Neuronal stem cell (in vitro differentiated cells): ENCODE data around the gene ELF5.
A peak's percentile ranks its signal among the peaks of the same experiment; 100 is the strongest.

Experiments used
- DNase-seq: peaks from one replicate; pipeline ENCODE4 v3.0.0-alpha.2; 2013; ENCODE audit warnings: low spot score
- H2AFZ ChIP-seq: one replicate; pipeline ENCODE4 v1.6.1; 2013; ENCODE audit warnings: mild to moderate bottlenecking, low read length, inconsistent platforms
- H2AK5ac ChIP-seq: 2 replicates; pipeline ENCODE4 v1.6.1; 2013; ENCODE audit warnings: low read depth, mild to moderate bottlenecking, inconsistent platforms, low read length, moderate library complexity, mixed read lengths
- H2BK120ac ChIP-seq: 2 replicates; pipeline ENCODE4 v1.6.1; 2013; ENCODE audit warnings: low read depth, mild to moderate bottlenecking, inconsistent platforms, low read length, moderate library complexity, mixed read lengths
- H2BK12ac ChIP-seq: one replicate; pipeline ENCODE4 v1.6.1; 2013; ENCODE audit warnings: low read length, inconsistent platforms
- H2BK15ac ChIP-seq: 2 replicates; pipeline ENCODE4 v1.6.1; 2013; ENCODE audit warnings: mild to moderate bottlenecking, low read length, inconsistent platforms, mixed read lengths
- H2BK5ac ChIP-seq: one replicate; pipeline ENCODE4 v1.6.1; 2013; ENCODE audit warnings: inconsistent platforms, mild to moderate bottlenecking, low read length, moderate library complexity
- H3K14ac ChIP-seq: one replicate; pipeline ENCODE4 v1.6.1; 2013; ENCODE audit warnings: low read length, inconsistent platforms
- H3K18ac ChIP-seq: 2 replicates; pipeline ENCODE4 v1.6.1; 2013; ENCODE audit warnings: low read length, inconsistent platforms
- H3K23ac ChIP-seq: 2 replicates; pipeline ENCODE4 v1.6.1; 2013; ENCODE audit warnings: low read depth, mild to moderate bottlenecking, mixed read lengths, low read length, inconsistent platforms; ENCODE audit not compliant: poor library complexity
- H3K27ac ChIP-seq: replicated peaks from 3 replicates; pipeline ENCODE4 v1.5.1; 2013; ENCODE audit warnings: low read length, inconsistent platforms
- H3K27me3 ChIP-seq, 3 experiments: 2 replicates each; pipeline ENCODE4 v1.6.1; 2013; ENCODE audit warnings: low read length in 3 of 3, mild to moderate bottlenecking in 2 of 3, inconsistent platforms in 1 of 3, low read depth in 1 of 3, mixed read lengths in 1 of 3, moderate library complexity in 1 of 3; ENCODE audit not compliant: control insufficient read depth in 3 of 3, insufficient read depth in 3 of 3
- H3K36me3 ChIP-seq, 2 donors: replicated peaks in 1 of 2; 2 replicates each; pipeline ENCODE4 v1.6.1; 2013; ENCODE audit warnings: low read length in 2 of 2; ENCODE audit not compliant: control insufficient read depth in 2 of 2, insufficient read depth in 2 of 2
- H3K4ac ChIP-seq: 2 replicates; pipeline ENCODE4 v1.6.1; 2013; ENCODE audit warnings: inconsistent platforms, mild to moderate bottlenecking, low read length, moderate library complexity
- H3K4me1 ChIP-seq, 2 donors: 1 replicate in 1 of 2; 2 replicates in 1 of 2; pipeline ENCODE4 v1.6.1; 2013; ENCODE audit warnings: low read length in 2 of 2, low read depth in 1 of 2; ENCODE audit not compliant: control insufficient read depth in 2 of 2, insufficient read depth in 1 of 2
- H3K4me2 ChIP-seq: one replicate; pipeline ENCODE4 v1.6.1; 2013; ENCODE audit warnings: mild to moderate bottlenecking, low read length, inconsistent platforms; ENCODE audit not compliant: insufficient read depth, poor library complexity, severe bottlenecking
- H3K4me3 ChIP-seq, 2 donors: 2 replicates each; pipeline ENCODE4 v1.5.1; 2013; ENCODE audit warnings: low read length in 2 of 2, mild to moderate bottlenecking in 2 of 2, inconsistent platforms in 1 of 2, moderate library complexity in 1 of 2
- H3K79me1 ChIP-seq: one replicate; pipeline ENCODE4 v1.6.1; 2013; ENCODE audit warnings: low read depth, mild to moderate bottlenecking, inconsistent platforms, low read length, moderate library complexity
- H3K9ac ChIP-seq: one replicate; pipeline ENCODE4 v1.6.1; 2013; ENCODE audit warnings: mild to moderate bottlenecking, low read depth, low read length, inconsistent platforms; ENCODE audit not compliant: poor library complexity
- H3K9me3 ChIP-seq, 2 donors: replicated peaks in 1 of 2; 2 replicates each; pipeline versions ENCODE3 to v1.6.1; 2013; ENCODE audit warnings: low read length in 2 of 2, mild to moderate bottlenecking in 2 of 2, inconsistent platforms in 1 of 2, low read depth in 1 of 2, mixed read lengths in 1 of 2, moderate library complexity in 1 of 2; ENCODE audit not compliant: control insufficient read depth in 2 of 2, insufficient read depth in 1 of 2
- H4K8ac ChIP-seq: one replicate; pipeline ENCODE4 v1.6.1; 2013; ENCODE audit warnings: low read depth, mild to moderate bottlenecking, inconsistent platforms, low read length, moderate library complexity
- H4K91ac ChIP-seq: one replicate; pipeline ENCODE4 v1.6.1; 2013; ENCODE audit warnings: low read length, low read depth, mild to moderate bottlenecking, inconsistent platforms; ENCODE audit not compliant: poor library complexity
- WGBS, 2 donors: extraction: QIAGEN DNeasy Blood & Tissue Kit; methylation state at CpG; one replicate each; pipeline ENCODE4 v1.1.7; 2013; ENCODE audit warnings: missing lambda C conversion rate in 2 of 2, mixed read lengths in 1 of 2; ENCODE audit not compliant: insufficient read length in 2 of 2, insufficient replicate concordance in 1 of 2; ENCODE audit errors: extremely low coverage in 2 of 2; 5-methylcytosine and 5-hydroxymethylcytosine counted together

The ELF5 gene

GRCh38 chr11:34512840-34513681, 533 bp downstream of the ELF5 start:
- Histone ChIP-seq H3K4me3 (no peak overlapping the region), H3K9me3 (no peaks in the 10 kb centered on the region), H2BK120ac (peak overlapping the region; percentile 27), H2AK5ac (peak overlapping the region; percentile 9), H3K4me2 (no peak overlapping the region), H2BK15ac (peak overlapping the region; percentile 78), H2BK5ac (no peak overlapping the region), H3K14ac (no peak overlapping the region), H3K18ac (peak overlapping the region; percentile 83), H3K4ac (no peak overlapping the region), H3K36me3 (no peaks in the 10 kb centered on the region), H3K9ac (no peak overlapping the region), H3K23ac (no peak overlapping the region), H4K91ac (no peak overlapping the region), H4K8ac (peak overlapping the region; percentile 44), H3K79me1 (no peaks in the 10 kb centered on the region), H3K4me1 (peaks cover 0 to 10% of the 10 kb centered on the region in 2 donors), H3K27ac (no peak overlapping the region), H2AFZ (peak overlapping the region; percentile 69), H3K27me3 (peaks cover 0 to 11% (median 0%) of the 10 kb centered on the region in 3 experiments), H2BK12ac (no peak overlapping the region)
- DNase-seq = peak; percentile 48
- WGBS, 2 donors = no CpG with 5 or more reads among the region's 24 CpGs

GRCh38 chr11:34510673-34511072, 2.9 kb downstream of the ELF5 start:
- Histone ChIP-seq H3K4me1 (peaks cover 0 to 10% of the 10 kb centered on the region in 2 donors), H2BK120ac (no peak overlapping the region), H3K4me2 (no peak overlapping the region), H2BK15ac (no peak overlapping the region), H3K36me3 (no peaks in the 10 kb centered on the region), H3K27ac (no peak overlapping the region), H4K8ac (no peak overlapping the region), H3K23ac (no peak overlapping the region), H3K9ac (no peak overlapping the region), H3K4me3 (no peak overlapping the region), H3K9me3 (no peaks in the 10 kb centered on the region), H3K4ac (no peak overlapping the region), H2BK12ac (no peak overlapping the region), H3K27me3 (peaks cover 0 to 17% (median 0%) of the 10 kb centered on the region in 3 experiments), H2AFZ (no peak overlapping the region), H2BK5ac (no peak overlapping the region), H3K14ac (no peak overlapping the region), H3K18ac (no peak overlapping the region), H4K91ac (no peak overlapping the region), H3K79me1 (no peaks in the 10 kb centered on the region), H2AK5ac (no peak overlapping the region)
- no CpG with 5 or more reads among the region's 2 CpGs for WGBS, 2 donors
- no peak for DNase-seq

GRCh38 chr11:34510218-34510617, 3.4 kb downstream of the ELF5 start:
- no peak overlapping the region for H3K14ac ChIP-seq
- no peak for DNase-seq

GRCh38 chr11:34509336-34509876, 4.2 kb downstream of the ELF5 start:
- Histone ChIP-seq H2BK12ac (no peak overlapping the region), H4K91ac (no peak overlapping the region), H3K4me1 (peaks cover 0 to 10% of the 10 kb centered on the region in 2 donors), H2BK5ac (no peak overlapping the region), H3K36me3 (no peaks in the 10 kb centered on the region), H3K9ac (no peak overlapping the region), H3K18ac (peak overlapping the region; percentile 16), H2BK15ac (no peak overlapping the region), H4K8ac (no peak overlapping the region), H3K79me1 (no peaks in the 10 kb centered on the region), H3K27me3 (peaks cover 0 to 17% (median 0%) of the 10 kb centered on the region in 3 experiments), H2AFZ (no peak overlapping the region), H2AK5ac (no peak overlapping the region), H3K4me3 (no peak overlapping the region), H3K27ac (no peak overlapping the region), H3K4me2 (no peak overlapping the region), H3K23ac (no peak overlapping the region), H3K9me3 (no peaks in the 10 kb centered on the region), H3K4ac (no peak overlapping the region), H2BK120ac (no peak overlapping the region), H3K14ac (no peak overlapping the region)
- no CpG with 5 or more reads among the region's 5 CpGs for WGBS, 2 donors
- DNase-seq = no peak

More at GRCh38 chr11:34510218-34510617, 3.4 kb downstream of the ELF5 start:
- no peaks in the 10 kb centered on the region for H3K79me1 ChIP-seq
- H3K36me3 ChIP-seq = no peaks in the 10 kb centered on the region
- H2AK5ac ChIP-seq = no peak overlapping the region
- no peak overlapping the region for H3K18ac ChIP-seq
- H2BK12ac ChIP-seq = no peak overlapping the region
- H3K27ac ChIP-seq = no peak overlapping the region
- no peak overlapping the region for H3K23ac ChIP-seq
- H3K27me3 ChIP-seq = peaks cover 0 to 17% (median 0%) of the 10 kb centered on the region in 3 experiments
- H3K4me2 ChIP-seq = no peak overlapping the region
- no peak overlapping the region for H2BK120ac ChIP-seq
- H4K8ac ChIP-seq = no peak overlapping the region
- no peak overlapping the region for H2AFZ ChIP-seq
- no peak overlapping the region for H3K4ac ChIP-seq
- no peak overlapping the region for H2BK15ac ChIP-seq
- H3K4me3 ChIP-seq = no peak overlapping the region
- H3K9me3 ChIP-seq = no peaks in the 10 kb centered on the region
- no peak overlapping the region for H4K91ac ChIP-seq
- H2BK5ac ChIP-seq = no peak overlapping the region
- peaks cover 0 to 10% of the 10 kb centered on the region in 2 donors for H3K4me1 ChIP-seq
- no peak overlapping the region for H3K9ac ChIP-seq
